HG03064 (cell line): ENCODE data around the gene GSTM1.

Experiments
- ATAC-seq: cut with Tn5 transposase; IDR thresholded peaks from one replicate; pipeline ENCODE4 v1.9.1; 2021; ENCODE audit warnings: low read depth; ENCODE audit not compliant: unreplicated experiment

GSTM1 gene

DNA sequence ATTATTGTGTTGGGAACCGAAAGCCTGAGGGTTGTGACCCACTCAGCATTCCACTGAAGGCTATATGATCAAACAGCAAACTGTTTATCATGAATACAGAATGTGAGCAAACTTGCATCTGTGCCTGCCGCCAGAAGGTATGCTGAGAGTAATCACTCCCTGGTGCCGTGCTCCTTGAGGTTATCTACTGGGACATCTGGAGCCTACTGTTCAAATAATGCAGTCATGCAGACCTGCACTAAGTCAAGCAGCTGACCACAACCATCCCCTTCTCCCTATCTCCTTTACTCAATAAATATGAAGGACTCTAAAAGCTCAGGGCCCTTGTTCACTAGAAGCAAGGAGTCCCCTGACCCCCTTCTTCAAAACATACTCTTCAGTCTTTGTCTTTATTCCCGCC, 37.9 kb downstream of the GSTM1 start:
- ATAC-seq, result no peak

- no peak for ATAC-seq
These were observed 38.4 kb downstream of the GSTM1 start for GRCh38 chr1:109726007-109726406.

- ATAC-seq, result no peak
These were observed 39.2 kb downstream of the GSTM1 start for GRCh38 chr1:109726728-109727373.

DNA sequence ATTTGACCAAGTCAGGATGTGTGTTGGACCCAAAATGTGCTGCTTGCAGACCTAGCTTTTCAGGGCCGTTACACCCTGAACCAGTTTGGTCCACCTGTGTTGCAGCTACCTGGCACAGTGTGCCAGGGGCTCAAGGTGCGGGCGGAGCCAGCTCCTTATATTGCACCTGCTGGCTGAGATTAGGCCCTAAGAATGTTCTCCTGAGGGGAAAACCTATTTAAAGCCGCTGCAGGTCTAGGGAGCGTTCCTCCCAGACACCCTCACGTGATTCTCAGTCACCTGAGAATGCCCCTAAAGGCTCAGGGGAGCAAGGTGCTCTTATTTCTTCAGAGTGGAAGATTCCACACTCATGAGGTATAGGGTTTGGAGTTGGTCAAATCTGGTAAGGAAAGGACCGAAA, 41.3 kb downstream of the GSTM1 start:
- ATAC-seq, result no peak

DNA sequence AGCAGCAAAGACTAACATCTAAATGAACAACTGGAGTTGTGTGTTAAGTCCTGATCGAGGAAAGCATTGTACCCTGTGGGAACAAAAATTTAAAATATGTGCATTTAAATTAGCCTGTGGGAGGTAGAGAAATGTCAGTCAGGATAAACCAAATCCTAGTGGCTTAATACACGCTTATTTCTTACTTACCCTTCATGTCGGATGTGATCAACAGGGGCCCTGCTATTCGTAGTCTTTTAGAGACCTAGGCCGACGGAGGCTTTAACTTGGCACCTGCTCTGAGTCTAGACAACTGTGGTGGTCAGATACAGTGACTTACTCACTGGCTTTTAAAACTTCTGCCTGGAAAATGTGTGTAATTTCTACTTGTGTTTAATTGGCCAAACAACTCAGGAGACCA, 43.0 kb downstream of the GSTM1 start:
- ATAC-seq, result no peak

DNA sequence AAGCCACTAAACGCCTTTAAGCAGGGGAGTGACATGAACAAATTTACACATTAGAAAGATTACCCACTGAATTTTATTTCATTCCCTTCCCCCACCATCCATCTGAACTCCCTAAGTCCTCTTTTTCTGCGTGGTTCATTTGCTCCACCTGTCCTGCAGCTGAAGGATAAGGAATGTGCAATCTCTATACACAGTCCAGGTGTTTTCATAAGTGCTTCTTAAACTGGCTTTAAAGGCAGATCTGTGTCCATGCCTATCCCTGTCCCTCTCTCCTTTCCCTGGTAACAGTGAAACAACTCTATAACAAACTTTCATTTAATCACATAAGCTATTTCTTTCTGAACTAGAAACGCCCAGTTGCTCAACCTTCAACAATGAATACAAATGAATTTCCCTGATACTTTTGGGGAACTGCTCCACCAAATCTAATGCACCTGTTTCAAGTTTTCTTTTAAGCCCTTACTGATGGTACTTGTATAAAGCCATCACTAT, 44.8 kb downstream of the GSTM1 start:
- ATAC-seq, result no peak

- ATAC-seq, result no peak
These were observed 45.7 kb downstream of the GSTM1 start for GRCh38 chr1:109733236-109733870.

DNA sequence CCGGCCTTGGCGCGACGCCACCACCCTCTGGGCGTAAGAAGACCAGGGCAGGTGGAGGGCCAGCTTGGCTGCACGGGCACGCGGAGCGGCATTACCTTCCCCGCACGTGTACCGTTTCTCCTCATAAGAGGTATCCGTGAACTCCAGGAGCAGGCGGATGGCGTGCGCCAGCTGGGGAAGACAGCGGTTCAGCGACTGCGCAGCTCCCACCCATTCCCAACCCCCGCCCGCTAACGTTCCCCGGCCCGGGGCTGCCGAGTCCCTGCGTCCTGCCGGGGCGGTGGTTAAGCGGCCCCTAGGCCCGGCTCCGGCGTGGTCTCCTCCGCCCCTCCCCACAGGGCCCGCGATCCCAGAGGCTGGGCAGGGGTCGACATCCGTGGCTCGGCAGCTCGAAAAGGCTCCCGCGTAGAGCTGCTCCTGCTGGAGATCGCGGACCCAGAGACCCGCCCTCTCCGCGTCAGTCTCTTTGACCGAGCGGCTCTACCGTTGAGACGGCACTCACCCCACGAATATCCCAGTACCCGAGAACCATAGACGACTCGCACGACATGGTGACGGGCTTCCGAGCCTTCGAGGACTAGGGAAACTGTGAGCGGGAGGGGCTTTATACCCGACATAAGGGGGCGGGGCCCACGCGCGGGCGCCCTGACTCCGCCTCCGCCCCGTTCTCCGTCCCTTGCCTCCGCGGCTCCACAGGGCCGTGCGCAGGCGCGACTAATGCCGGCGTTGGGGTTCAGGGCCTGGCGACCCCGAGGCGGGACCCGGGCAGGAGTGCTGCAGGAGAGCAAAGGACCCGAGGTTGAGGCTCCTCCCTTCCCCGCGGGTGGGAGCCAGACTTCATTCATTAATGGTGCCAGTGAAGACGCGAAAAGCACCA, 52.4 kb downstream of the GSTM1 start:
- peak; percentile 67 for ATAC-seq

DNA sequence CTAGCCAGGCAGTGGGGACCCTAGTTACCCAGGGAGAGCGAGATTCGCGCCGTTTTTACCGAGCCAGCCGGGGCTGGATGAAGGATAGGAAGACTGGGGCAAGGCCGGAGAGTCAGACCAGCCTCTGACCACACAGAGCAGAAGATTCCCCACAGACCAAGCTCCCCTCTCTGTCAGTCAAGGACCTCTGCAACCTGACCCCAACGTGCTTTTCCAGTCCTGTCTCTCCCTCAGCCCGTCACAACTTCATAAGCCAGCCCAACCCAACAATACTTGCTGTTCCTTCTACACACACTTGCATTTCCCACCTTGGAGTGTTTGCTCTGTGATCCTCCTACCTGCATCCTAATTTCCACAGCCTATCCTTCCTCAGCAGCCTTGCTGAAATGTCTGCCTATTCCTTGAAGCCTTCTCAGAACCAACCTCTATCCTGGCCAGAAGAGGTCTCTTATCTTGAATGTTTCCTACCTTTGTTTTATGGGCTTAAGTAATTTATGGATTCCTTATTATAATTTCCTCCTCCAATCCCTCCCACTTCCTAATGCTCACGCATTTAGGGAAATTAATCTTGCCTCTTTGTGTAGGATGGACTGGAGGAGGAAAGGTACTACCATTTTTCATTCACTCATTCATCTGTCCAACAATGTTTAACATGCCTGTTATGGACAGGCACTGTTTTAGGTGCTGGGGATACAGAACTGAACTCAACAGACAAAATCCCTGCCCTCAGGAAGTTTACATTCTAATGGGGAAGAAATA, 53.2 kb downstream of the GSTM1 start, which contains the start of gene GSTM3:
Gene GSTM3, minus strand, starts transcription at position 424 of the 759 bp plus-strand sequence. CDS start 751 bp downstream, outside the sequence.
- no peak for ATAC-seq
